BJ (cell line): ENCODE results near the gene SPDYA. TPM values are rescaled to one million over a fixed set of nuclear protein-coding genes. Genes with fewer than 3 reads are reported as not detected.

Experiments
- CTCF ChIA-PET: fragments of 350-600 bp; formaldehyde crosslinking; extraction: SDS; loops from one replicate; lab custom pipeline; 2021; ENCODE audit warnings: antibody characterized with exemption, inconsistent platforms; lab: Yijun Ruan, JAX
- POLR2A ChIA-PET: fragments of 300-600 bp; sonication (Branson Sonifier 250); formaldehyde crosslinking; extraction: SDS; loops from one replicate; lab custom pipeline; 2021; ENCODE audit warnings: antibody characterized with exemption; lab: Charles Lee
- DNase-seq: peaks from one replicate; pipeline ENCODE4 v3.0.0-alpha.2; 2011; ENCODE audit warnings: low read depth
- H3K27me3 ChIP-seq: 2 replicates; pipeline ENCODE4 v1.6.0; 2011; ENCODE audit warnings: low read length; ENCODE audit not compliant: control insufficient read depth, insufficient read depth
- H3K36me3 ChIP-seq: 2 replicates; pipeline ENCODE4 v1.5.1; 2011; ENCODE audit warnings: low read length; ENCODE audit not compliant: control insufficient read depth, insufficient read depth
- H3K4me3 ChIP-seq: 2 replicates; pipeline ENCODE4 v1.5.1; 2011; ENCODE audit warnings: low read depth, mild to moderate bottlenecking, control low read depth, low read length
- CTCF ChIP-seq: IDR thresholded peaks from 2 replicates; pipeline ENCODE4 v1.5.1; 2011; ENCODE audit warnings: low read depth, mild to moderate bottlenecking, control low read depth, inconsistent platforms, low read length, moderate library complexity; ENCODE audit not compliant: insufficient read depth
- polyA plus RNA-seq: library from polyadenylated mRNA; depleted of rRNA; stranded (reverse); fragments of >200 nt; gene quantifications from 2 replicates; pipeline ENCODE4 v1.2.3, GENCODE V29; 2011

SPDYA gene
- polyA plus RNA-seq, 1 experiment, result not detected

- no peak for TF ChIP-seq CTCF
- POLR2A ChIA-PET, result interaction anchor here (0.6 kb wide), 1 partner anchor 42 kb away, joined by 3 read pairs; no protein-coding TSS in a partner anchor
- Histone ChIP-seq H3K4me3 (peak overlapping the region; percentile 23), H3K36me3 (no peaks in the 10 kb centered on the region; the same call in 1 of the 2 replicates), H3K27me3 (no peaks in the 10 kb centered on the region)
- CTCF ChIA-PET, result interaction anchor here (1.0 kb wide), 1 partner anchor 35 kb away, joined by 3 read pairs; no protein-coding TSS in a partner anchor
- DNase-seq, result no peak
Measured at GRCh38 chr2:28868611-28869010, 58.0 kb downstream of the SPDYA start.

- H3K4me3 ChIP-seq, result peak overlapping the region; percentile 68
- no peak for TF ChIP-seq CTCF
- DNase-seq, result no peak
- no peaks in the 10 kb centered on the region for H3K27me3 ChIP-seq
- no peaks in the 10 kb centered on the region for H3K36me3 ChIP-seq
- POLR2A ChIA-PET, result no interaction called here
- CTCF ChIA-PET, result interaction anchor here (1.0 to 2.1 kb wide), 3 partner anchors 34 to 303 kb away, joined by 3 to 11 read pairs (median 8); no protein-coding TSS in a partner anchor
Measured at GRCh38 chr2:28869494-28870145, 59.0 kb downstream of the SPDYA start.

GRCh38 chr2:28870146-28870891 is 59.7 kb downstream of the SPDYA start, which contains the start of gene TRMT61B:
TSS of gene TRMT61B (minus strand) at chr2:28870309. CDS start at chr2:28870277, 32 bp downstream.
- CTCF ChIA-PET, result interaction anchor here (0.8 to 2.1 kb wide), 3 partner anchors 18 to 304 kb away, joined by 5 to 11 read pairs (median 8); no protein-coding TSS in a partner anchor

GRCh38 chr2:28871620-28872019 is 61.0 kb downstream of the SPDYA start:
- ChIA-PET CTCF (no interaction called here), POLR2A (no interaction called here)
- Histone ChIP-seq H3K4me3 (no peak overlapping the region), H3K36me3 (no peaks in the 10 kb centered on the region), H3K27me3 (0 out of 2 replicates have a peak, but pooled peaks cover 1% of the 10 kb centered on the region)
- no peak for DNase-seq
- no peak for TF ChIP-seq CTCF

More at GRCh38 chr2:28870146-28870891, 59.7 kb downstream of the SPDYA start, which contains the start of gene TRMT61B:
- POLR2A ChIA-PET, result no interaction called here
- H3K4me3 ChIP-seq, result peak within 1 kb of the TSS; percentile 68
- DNase-seq, result peak; percentile 60
- no peaks in the 10 kb centered on the region for H3K36me3 ChIP-seq
- TF ChIP-seq CTCF, result no peak
- H3K27me3 ChIP-seq, result no peaks in the 10 kb centered on the region

GRCh38 chr2:28880193-28880592 is 69.6 kb downstream of the SPDYA start:
- POLR2A ChIA-PET, result no interaction called here
- H3K4me3 ChIP-seq, result no peak overlapping the region
- CTCF ChIA-PET, result no interaction called here
- no peak for TF ChIP-seq CTCF
- no peak for DNase-seq
- H3K27me3 ChIP-seq, result 0 out of 2 replicates have a peak, but pooled peaks cover 1% of the 10 kb centered on the region
- H3K36me3 ChIP-seq, result no peaks in the 10 kb centered on the region
